Activated effector memory CD4-positive, alpha-beta T cell treated with anti-CD3 and anti-CD28 coated beads, Interleukin-2, amount 50 U/mL, for 16 hours (primary cell): ENCODE measurements around the gene LMOD1.
"Not testable (repeated sequence)": the region's sequence is repeated elsewhere in the genome, so short reads cannot be mapped to it uniquely, and the experiment has no call there.

Experiments used
- DNase-seq: peaks from one replicate; pipeline ENCODE4 v3.0.0-alpha.2; 2020

Gene LMOD1

GRCh38 chr1:201912832-201913231, 33.5 kb downstream of the LMOD1 start:
- DNase-seq: no peak

GRCh38 chr1:201911826-201912571, 34.3 kb downstream of the LMOD1 start:
- DNase-seq: no peak

GRCh38 chr1:201907621-201908020, 38.7 kb downstream of the LMOD1 start:
- no peak for DNase-seq

- DNase-seq: no peak
Observed at GRCh38 chr1:201906336-201906735, 40.0 kb downstream of the LMOD1 start.

- no peak for DNase-seq
Observed at GRCh38 chr1:201905234-201905890, 41.0 kb downstream of the LMOD1 start.

- no peak for DNase-seq
Observed at GRCh38 chr1:201904579-201904978, 41.8 kb downstream of the LMOD1 start.

GRCh38 chr1:201903135-201903534, 43.2 kb downstream of the LMOD1 start:
- DNase-seq: no peak

GRCh38 chr1:201902198-201902597, 44.1 kb downstream of the LMOD1 start:
- DNase-seq: no peak

- DNase-seq: not testable (repeated sequence)
Observed at GRCh38 chr1:201901036-201901435, 45.3 kb downstream of the LMOD1 start.

GRCh38 chr1:201900476-201900875, 45.9 kb downstream of the LMOD1 start:
- DNase-seq: no peak

- DNase-seq: no peak
Observed at GRCh38 chr1:201899683-201900429, 46.5 kb downstream of the LMOD1 start.

GRCh38 chr1:201898992-201899391, 47.4 kb downstream of the LMOD1 start:
- DNase-seq: no peak

GRCh38 chr1:201898240-201898894, 48.0 kb downstream of the LMOD1 start:
- no peak for DNase-seq

GRCh38 chr1:201896951-201897391, 49.4 kb downstream of the LMOD1 start:
- DNase-seq: no peak

- DNase-seq: peak; percentile 92
Observed at GRCh38 chr1:201895913-201896807, 50.2 kb downstream of the LMOD1 start.

- no peak for DNase-seq
Observed at GRCh38 chr1:201895120-201895665, 51.2 kb downstream of the LMOD1 start.

- DNase-seq: no peak
Observed at GRCh38 chr1:201894343-201895119, 51.8 kb downstream of the LMOD1 start.

GRCh38 chr1:201893431-201893830, 52.9 kb downstream of the LMOD1 start:
- no peak for DNase-seq

GRCh38 chr1:201892211-201892610, 54.1 kb downstream of the LMOD1 start:
- no peak for DNase-seq

- no peak for DNase-seq
Observed at GRCh38 chr1:201891451-201892045, 54.8 kb downstream of the LMOD1 start.
